Islet precursor cell (in vitro differentiated cells): ENCODE measurements around the gene CDC123.
"Not testable (repeated sequence)": the region's sequence is repeated elsewhere in the genome, so short reads cannot be mapped to it uniquely, and the experiment has no call there.

Experiments
- DNase-seq: peaks from one replicate; pipeline ENCODE4 v3.0.0-alpha.2; 2018

The CDC123 gene

GRCh38 chr10:12195603-12196506, at the start of gene CDC123, which contains the start of gene NUDT5:
TSS of gene CDC123 (plus strand) at chr10:12196188. CDS start at chr10:12196246, 58 bp downstream.
TSS of gene NUDT5 (minus strand) at chr10:12195891. CDS start at chr10:12186291, 9,600 bp downstream.
- DNase-seq, result peak; percentile 94

GRCh38 chr10:12150163-12150562, 45.8 kb upstream of the CDC123 start:
- no peak for DNase-seq

GRCh38 chr10:12154516-12154915, 41.5 kb upstream of the CDC123 start:
- DNase-seq, result no peak

- DNase-seq, result no peak
These were observed 39.4 kb upstream of the CDC123 start for GRCh38 chr10:12156367-12157123.

- no peak for DNase-seq
These were observed 37.9 kb upstream of the CDC123 start for GRCh38 chr10:12158111-12158510.

GRCh38 chr10:12160664-12161063, 35.3 kb upstream of the CDC123 start:
- no peak for DNase-seq

GRCh38 chr10:12162927-12163326, 33.1 kb upstream of the CDC123 start:
- no peak for DNase-seq

GRCh38 chr10:12164085-12164484, 31.9 kb upstream of the CDC123 start:
- no peak for DNase-seq

- DNase-seq, result no peak
These were observed 31.0 kb upstream of the CDC123 start for GRCh38 chr10:12165036-12165435.

- no peak for DNase-seq
These were observed 29.8 kb upstream of the CDC123 start for GRCh38 chr10:12165999-12166775.

- DNase-seq, result not testable (repeated sequence)
These were observed 24.5 kb upstream of the CDC123 start for GRCh38 chr10:12171512-12171911.

GRCh38 chr10:12177642-12178041, 18.3 kb upstream of the CDC123 start:
- no peak for DNase-seq

GRCh38 chr10:12179606-12180170, 16.3 kb upstream of the CDC123 start:
- no peak for DNase-seq

GRCh38 chr10:12180221-12180974, 15.6 kb upstream of the CDC123 start:
- DNase-seq, result peak; percentile 47

GRCh38 chr10:12181065-12181775, 14.8 kb upstream of the CDC123 start:
- DNase-seq, result no peak

GRCh38 chr10:12184165-12184564, 11.8 kb upstream of the CDC123 start:
- peak; percentile 22 for DNase-seq

- no peak for DNase-seq
These were observed 9.7 kb upstream of the CDC123 start for GRCh38 chr10:12186323-12186722.

- no peak for DNase-seq
These were observed 8.6 kb upstream of the CDC123 start for GRCh38 chr10:12187321-12187905.

GRCh38 chr10:12188656-12189055, 7.3 kb upstream of the CDC123 start:
- no peak for DNase-seq

- no peak for DNase-seq
These were observed 6.6 kb upstream of the CDC123 start for GRCh38 chr10:12189426-12189825.

GRCh38 chr10:12191715-12192114, 4.3 kb upstream of the CDC123 start:
- no peak for DNase-seq
